Measurements from ENCODE around the gene WFIKKN1. TPM values are rescaled to one million over a fixed set of nuclear protein-coding genes. Genes with fewer than 3 reads are reported as not detected.

WFIKKN1 gene
- total RNA-seq (1 to 10 TPM in 2 of 4 donors, under 1 TPM in 2; 0.30 to 2.0 (median 0.82) TPM), polyA plus RNA-seq (under 1 TPM; 0.31 to 0.61 (median 0.36) TPM)
- long read RNA-seq, donor 1, full-length matches to known transcripts: 8 of 8 reads
- long read RNA-seq, donor 1, partial matches to known transcripts: 0 of 8 reads
- long read RNA-seq, donor 1, other reads (novel, unspliced or antisense): 0 of 8 reads
- long read RNA-seq, donor 2, full-length matches to known transcripts: 3 of 3 reads
- long read RNA-seq, donor 2, partial matches to known transcripts: 0 of 3 reads
- long read RNA-seq, donor 2, other reads (novel, unspliced or antisense): 0 of 3 reads

DNA sequence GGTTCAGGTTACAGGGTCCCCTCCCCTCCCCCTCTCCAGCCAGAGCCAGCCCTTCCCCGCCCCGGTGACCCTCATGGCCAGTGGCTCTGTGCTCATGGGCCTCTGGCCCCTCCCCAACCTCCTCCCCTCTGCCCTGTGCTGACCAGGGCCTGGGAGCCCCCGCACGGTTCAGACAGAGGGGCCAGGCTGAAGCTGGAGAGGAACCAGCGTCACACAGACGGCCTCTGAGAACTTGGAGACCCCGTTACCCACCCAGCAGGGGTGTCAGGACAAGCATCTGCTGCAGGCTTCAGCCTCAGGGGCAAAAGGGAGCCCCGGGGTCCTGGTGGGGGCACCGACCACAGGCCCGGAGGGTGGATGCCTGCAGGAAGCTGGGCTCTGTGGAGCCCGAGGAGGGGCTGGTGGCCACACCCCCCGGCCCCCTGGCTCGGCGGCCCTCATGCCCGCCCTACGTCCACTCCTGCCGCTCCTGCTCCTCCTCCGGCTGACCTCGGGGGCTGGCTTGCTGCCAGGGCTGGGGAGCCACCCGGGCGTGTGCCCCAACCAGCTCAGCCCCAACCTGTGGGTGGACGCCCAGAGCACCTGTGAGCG is at the start of gene WFIKKN1:
TSS of gene WFIKKN1 (plus strand) at position 171 of the 591 bp plus-strand sequence. CDS start at position 440, 269 bp downstream.
- Histone ChIP-seq H3K27me3 (ENCODE audit: insufficient read depth in 3 of 3, low read length in 2 of 3) (no peaks in the 10 kb centered on the region), H3K27ac (peak within 1 kb of the TSS; percentile 16), H3K36me3 (ENCODE audit: insufficient read depth in 1 of 2, low read depth in 1 of 2) (peaks cover 0 to 38% of the 10 kb centered on the region in 2 donors), H3K4me1 (peaks cover 36% of the 10 kb centered on the region), H3K9me3 (no peaks in the 10 kb centered on the region), H3K4me3 (no peak within 1 kb of the TSS)
- intact Hi-C loops (cut with DNase I): loop anchor here in 1 of 2 donors (5.0 kb wide), 1 partner anchor 39 kb away; the partner anchor contains the start of gene RAB40C
- peak; percentile 46 to 68 for DNase-seq
- no peak for ATAC-seq
- 9 to 10% (median 9%) methylated on average over 9 to 23 of the region's 23 CpGs for WGBS, 3 donors
- no peak for TF ChIP-seq CTCF (IDR thresholded peaks at IDR 0.05)

GRCh38 chr16:582218-582613 is 48.6 kb upstream of the WFIKKN1 start:
- no peak for DNase-seq
- no peak for TF ChIP-seq CTCF (IDR thresholded peaks at IDR 0.05)
- WGBS, 3 donors: 78 to 94% (median 91%) methylated on average over 17 to 18 of the region's 18 CpGs
- Histone ChIP-seq H3K4me1 (peaks cover 20% of the 10 kb centered on the region), H3K27ac (no peak overlapping the region), H3K9me3 (no peaks in the 10 kb centered on the region), H3K27me3 (ENCODE audit: insufficient read depth in 3 of 3, low read length in 2 of 3) (no peaks in the 10 kb centered on the region), H3K4me3 (no peak overlapping the region), H3K36me3 (ENCODE audit: insufficient read depth in 1 of 2, low read depth in 1 of 2) (peaks cover 0 to 5% of the 10 kb centered on the region in 2 donors)
- intact Hi-C loops (cut with DNase I): loop anchor here in 1 of 2 donors (2.0 kb wide), 1 partner anchor 79 kb away; no protein-coding TSS in a partner anchor
- no peak for ATAC-seq

DNA sequence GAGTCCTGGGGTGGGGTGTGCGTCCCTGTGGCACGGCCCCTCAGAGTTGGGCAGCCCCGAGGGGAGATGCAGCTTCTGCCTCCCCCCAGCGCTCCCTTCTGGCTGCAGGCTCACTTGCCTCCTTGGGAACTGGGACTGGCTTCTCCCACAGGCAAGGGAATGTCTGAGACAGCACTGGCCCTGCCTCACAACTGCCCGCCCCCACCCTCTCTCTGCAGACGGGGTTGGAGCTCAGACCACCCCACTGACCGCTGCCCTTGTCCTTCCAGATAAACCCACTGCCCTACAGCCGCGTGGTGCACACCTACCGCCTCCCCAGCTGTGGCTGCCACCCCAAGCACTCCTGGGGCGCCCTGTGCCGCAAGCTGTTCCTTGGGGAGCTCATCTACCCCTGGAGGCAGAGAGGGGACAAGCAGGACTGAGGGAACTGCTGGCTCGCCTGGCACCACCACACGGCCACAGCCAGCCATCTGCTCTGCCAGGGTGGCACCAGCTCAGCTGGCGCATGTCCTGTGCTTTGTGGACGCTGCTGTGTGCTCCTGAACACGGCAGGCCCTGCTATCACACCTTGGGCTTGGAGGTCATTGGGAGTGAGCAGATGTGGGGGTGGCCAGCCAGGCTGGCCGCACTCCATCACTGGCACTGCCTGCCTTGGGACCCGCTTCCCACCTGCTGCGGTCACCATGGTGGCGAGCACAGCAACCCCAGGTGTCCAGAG is 48.0 kb upstream of the WFIKKN1 start:
- no peak overlapping the region for H3K27ac ChIP-seq
- H3K27me3 ChIP-seq (ENCODE audit: insufficient read depth in 3 of 3, low read length in 2 of 3): no peaks in the 10 kb centered on the region
- 65 to 81% (median 75%) methylated on average over 20 to 21 of the region's 21 CpGs for WGBS, 3 donors
- H3K4me1 ChIP-seq: peaks cover 26% of the 10 kb centered on the region
- peak in 3 of 4 donors; percentile 9 to 24 (median 17) for ATAC-seq
- no peak for TF ChIP-seq CTCF (IDR thresholded peaks at IDR 0.05)
- no peaks in the 10 kb centered on the region for H3K9me3 ChIP-seq
- no peak overlapping the region for H3K4me3 ChIP-seq
- intact Hi-C loops (cut with DNase I): loop anchor here in 1 of 2 donors (2.0 kb wide), 1 partner anchor 78 kb away; no protein-coding TSS in a partner anchor
- DNase-seq: peak in 1 of 2 donors; percentile 74
- peaks cover 0 to 5% of the 10 kb centered on the region in 2 donors for H3K36me3 ChIP-seq (ENCODE audit: insufficient read depth in 1 of 2, low read depth in 1 of 2)

GRCh38 chr16:583470-583814 is 47.3 kb upstream of the WFIKKN1 start:
- Histone ChIP-seq H3K27ac (no peak overlapping the region), H3K9me3 (no peaks in the 10 kb centered on the region), H3K4me1 (peaks cover 33% of the 10 kb centered on the region), H3K4me3 (no peak overlapping the region), H3K27me3 (ENCODE audit: insufficient read depth in 3 of 3, low read length in 2 of 3) (no peaks in the 10 kb centered on the region), H3K36me3 (ENCODE audit: insufficient read depth in 1 of 2, low read depth in 1 of 2) (peaks cover 0 to 5% of the 10 kb centered on the region in 2 donors)
- ATAC-seq: no peak
- TF ChIP-seq CTCF (IDR thresholded peaks at IDR 0.05): no peak
- 59 to 71% (median 60%) methylated on average over 15 to 16 of the region's 16 CpGs for WGBS, 3 donors
- no peak for DNase-seq
- intact Hi-C loops (cut with DNase I): loop anchor here in 1 of 2 donors (2.0 kb wide), 1 partner anchor 77 kb away; no protein-coding TSS in a partner anchor

Data from psoas muscle (tissue), 8 donors.